HEK293 (cell line): ENCODE measurements around the gene POLR1B.

ENCODE experiments used
- CTCF ChIA-PET: fragments of 350-600 bp; formaldehyde crosslinking; extraction: SDS; loops from one replicate; lab custom pipeline; 2021; ENCODE audit warnings: antibody characterized with exemption; lab: Yijun Ruan, JAX
- POLR2A ChIA-PET: fragments of 300-600 bp; formaldehyde crosslinking; extraction: SDS; loops from one replicate; lab custom pipeline; 2020; ENCODE audit warnings: antibody characterized with exemption, inconsistent platforms; lab: Yijun Ruan, JAX
- H3K27ac ChIP-seq: fragments of 200-500 bp; sonication (Bioruptor generic); 2 replicates; pipeline ENCODE4 v1.5.1; 2014; ENCODE audit warnings: low read depth, low read length, control low read depth, inconsistent platforms; ENCODE audit errors: extremely low read depth
- H3K36me3 ChIP-seq, 2 experiments: fragments of 200-500 bp in 1 of 2; sonication (Bioruptor generic) in 1 of 2; 1 replicate in 1 of 2; 2 replicates in 1 of 2; pipeline ENCODE4 v1.5.1; 2014 to 2017; ENCODE audit warnings: inconsistent platforms in 2 of 2, low read length in 2 of 2; ENCODE audit not compliant: control insufficient read depth in 2 of 2, insufficient read depth in 1 of 2
- H3K4me1 ChIP-seq: fragments of 200-500 bp; sonication (Bioruptor generic); 2 replicates; pipeline ENCODE4 v1.5.1; 2014; ENCODE audit warnings: mild to moderate bottlenecking, low read length, inconsistent platforms; ENCODE audit not compliant: control insufficient read depth, insufficient read depth
- H3K4me3 ChIP-seq: 2 replicates; pipeline ENCODE4 v1.5.1; 2011; ENCODE audit warnings: low read depth, mild to moderate bottlenecking, control low read depth, low read length, moderate library complexity
- H3K9me3 ChIP-seq: fragments of 200-500 bp; sonication (Bioruptor generic); 2 replicates; pipeline ENCODE4 v1.5.1; 2014; ENCODE audit warnings: low read depth, low read length, inconsistent platforms; ENCODE audit not compliant: control insufficient read depth, insufficient read depth
- EGR2 ChIP-seq: fragments of 450-650 bp; formaldehyde crosslinking; IDR thresholded peaks from 2 replicates; pipeline ENCODE4 v1.5.1; 2016; ENCODE audit warnings: low read depth, missing biosample characterization, missing genetic modification characterization
- GLIS2 ChIP-seq: fragments of 450-650 bp; formaldehyde crosslinking; IDR thresholded peaks from 2 replicates; pipeline ENCODE4 v1.5.1; 2016; ENCODE audit warnings: missing biosample characterization, missing genetic modification characterization
- MYNN ChIP-seq: fragments of 450-650 bp; formaldehyde crosslinking; IDR thresholded peaks from 2 replicates; pipeline ENCODE4 v1.5.1; 2016; ENCODE audit warnings: missing biosample characterization, missing genetic modification characterization, borderline replicate concordance
- SCRT2 ChIP-seq: fragments of 450-650 bp; formaldehyde crosslinking; IDR thresholded peaks from 2 replicates; pipeline ENCODE4 v1.5.1; 2016; ENCODE audit warnings: missing biosample characterization, missing genetic modification characterization
- TRIM28 ChIP-seq: IDR thresholded peaks from 2 replicates; pipeline ENCODE4 v1.6.1; 2011; ENCODE audit warnings: low read length, control low read depth, borderline replicate concordance
- ZBTB17 ChIP-seq: fragments of 450-650 bp; formaldehyde crosslinking; IDR thresholded peaks from 2 replicates; pipeline ENCODE4 v1.5.1; 2016; ENCODE audit warnings: missing biosample characterization, missing genetic modification characterization
- ZBTB20 ChIP-seq: fragments of 450-650 bp; formaldehyde crosslinking; IDR thresholded peaks from 2 replicates; pipeline ENCODE4 v1.5.1; 2016; ENCODE audit warnings: missing biosample characterization, missing genetic modification characterization
- ZBTB8A ChIP-seq: fragments of 450-650 bp; formaldehyde crosslinking; IDR thresholded peaks from 2 replicates; pipeline ENCODE4 v1.5.1; 2016; ENCODE audit warnings: missing biosample characterization, missing genetic modification characterization
- ZFHX2 ChIP-seq: fragments of 450-650 bp; formaldehyde crosslinking; conservative IDR thresholded peaks from 2 replicates; pipeline ENCODE4 v1.5.1; 2016; ENCODE audit warnings: missing biosample characterization, missing genetic modification characterization
- ZIC2 ChIP-seq: fragments of 450-650 bp; formaldehyde crosslinking; IDR thresholded peaks from 2 replicates; pipeline ENCODE4 v1.5.1; 2016; ENCODE audit warnings: missing biosample characterization, missing genetic modification characterization
- ZNF10 ChIP-seq: fragments of 450-650 bp; formaldehyde crosslinking; IDR thresholded peaks from 2 replicates; pipeline ENCODE4 v1.5.1; 2017; ENCODE audit warnings: missing biosample characterization, missing genetic modification characterization
- ZNF16 ChIP-seq: fragments of 450-650 bp; formaldehyde crosslinking; IDR thresholded peaks from 2 replicates; pipeline ENCODE4 v1.5.1; 2016; ENCODE audit warnings: low read depth, missing biosample characterization, missing genetic modification characterization
- ZNF174 ChIP-seq: fragments of 450-650 bp; formaldehyde crosslinking; IDR thresholded peaks from 2 replicates; pipeline ENCODE4 v1.5.0; 2017; ENCODE audit warnings: missing biosample characterization, mild to moderate bottlenecking, missing genetic modification characterization
- ZNF223 ChIP-seq: fragments of 450-650 bp; formaldehyde crosslinking; IDR thresholded peaks from 2 replicates; pipeline ENCODE4 v1.5.1; 2016; ENCODE audit warnings: missing biosample characterization, missing genetic modification characterization
- ZNF335 ChIP-seq: fragments of 450-650 bp; formaldehyde crosslinking; conservative IDR thresholded peaks from 2 replicates; pipeline ENCODE4 v1.5.1; 2016; ENCODE audit warnings: missing biosample characterization, missing genetic modification characterization
- ZNF558 ChIP-seq: fragments of 450-650 bp; formaldehyde crosslinking; IDR thresholded peaks from 2 replicates; pipeline ENCODE4 v1.5.1; 2016; ENCODE audit warnings: missing biosample characterization, missing genetic modification characterization
- ZNF701 ChIP-seq: fragments of 450-650 bp; formaldehyde crosslinking; IDR thresholded peaks from 2 replicates; pipeline ENCODE4 v1.5.1; 2016; ENCODE audit warnings: missing biosample characterization, missing genetic modification characterization
- TF ChIP-seq, protein P1 (sequence below): fragments of 450-650 bp; formaldehyde crosslinking; IDR thresholded peaks from 2 replicates; pipeline ENCODE4 v1.5.1; 2016; ENCODE audit warnings: missing biosample characterization, missing genetic modification characterization
- TF ChIP-seq, protein P2 (sequence below): fragments of 450-650 bp; IDR thresholded peaks from 2 replicates; pipeline ENCODE4 v1.5.1; 2018; ENCODE audit warnings: missing biosample characterization, missing genetic modification characterization
- TF ChIP-seq, protein P3 (sequence below): fragments of 450-650 bp; formaldehyde crosslinking; IDR thresholded peaks from 2 replicates; pipeline ENCODE4 v1.5.1; 2016; ENCODE audit warnings: missing biosample characterization, missing genetic modification characterization
- TF ChIP-seq, protein P4 (sequence below): fragments of 450-650 bp; formaldehyde crosslinking; IDR thresholded peaks from 2 replicates; pipeline ENCODE4 v1.5.1; 2016; ENCODE audit warnings: missing biosample characterization, missing genetic modification characterization
- TF ChIP-seq, protein P5 (sequence below): fragments of 450-650 bp; formaldehyde crosslinking; IDR thresholded peaks from 2 replicates; pipeline ENCODE4 v1.5.1; 2016; ENCODE audit warnings: missing biosample characterization, missing genetic modification characterization

Gene POLR1B

DNA sequence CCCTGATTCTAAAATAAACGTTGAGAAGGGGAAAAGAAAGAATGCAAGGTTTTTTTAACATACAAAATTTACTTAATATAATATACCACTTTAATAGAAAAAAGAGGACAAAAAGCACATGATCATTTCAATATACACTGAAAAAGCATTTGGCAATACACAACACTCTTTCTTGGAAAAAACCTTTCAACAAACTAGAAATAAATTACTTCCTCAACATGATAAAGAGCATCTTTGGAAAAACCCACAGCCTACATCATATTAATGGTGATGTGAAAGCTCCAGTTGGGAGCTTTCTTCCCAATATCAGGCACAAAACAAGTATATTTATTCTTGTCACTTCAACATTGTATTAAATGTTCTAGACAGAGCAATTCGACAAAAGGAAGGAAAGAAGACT lies 3.0 kb upstream of the POLR1B start:
- CTCF ChIA-PET: no interaction called here
- H3K27ac ChIP-seq: no peak overlapping the region
- POLR2A ChIA-PET: no interaction called here
- H3K4me1 ChIP-seq: no peaks in the 10 kb centered on the region; the same call in 1 of the 2 replicates
- no peaks in the 10 kb centered on the region for H3K36me3 ChIP-seq
- TF ChIP-seq ZBTB17 (tag by site-specific recombination) (no peak), ZNF16 (no peak), ZFHX2 (tag by site-specific recombination) (no peak)
- TF ChIP-seq, protein P1, sequence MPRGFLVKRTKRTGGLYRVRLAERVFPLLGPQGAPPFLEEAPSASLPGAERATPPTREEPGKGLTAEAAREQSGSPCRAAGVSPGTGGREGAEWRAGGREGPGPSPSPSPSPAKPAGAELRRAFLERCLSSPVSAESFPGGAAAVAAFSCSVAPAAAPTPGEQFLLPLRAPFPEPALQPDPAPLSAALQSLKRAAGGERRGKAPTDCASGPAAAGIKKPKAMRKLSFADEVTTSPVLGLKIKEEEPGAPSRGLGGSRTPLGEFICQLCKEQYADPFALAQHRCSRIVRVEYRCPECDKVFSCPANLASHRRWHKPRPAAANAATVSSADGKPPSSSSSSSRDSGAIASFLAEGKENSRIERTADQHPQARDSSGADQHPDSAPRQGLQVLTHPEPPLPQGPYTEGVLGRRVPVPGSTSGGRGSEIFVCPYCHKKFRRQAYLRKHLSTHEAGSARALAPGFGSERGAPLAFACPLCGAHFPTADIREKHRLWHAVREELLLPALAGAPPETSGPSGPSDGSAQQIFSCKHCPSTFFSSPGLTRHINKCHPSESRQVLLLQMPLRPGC (tag by site-specific recombination): no peak
- no peaks in the 10 kb centered on the region for H3K9me3 ChIP-seq
- H3K4me3 ChIP-seq: no peak overlapping the region

DNA sequence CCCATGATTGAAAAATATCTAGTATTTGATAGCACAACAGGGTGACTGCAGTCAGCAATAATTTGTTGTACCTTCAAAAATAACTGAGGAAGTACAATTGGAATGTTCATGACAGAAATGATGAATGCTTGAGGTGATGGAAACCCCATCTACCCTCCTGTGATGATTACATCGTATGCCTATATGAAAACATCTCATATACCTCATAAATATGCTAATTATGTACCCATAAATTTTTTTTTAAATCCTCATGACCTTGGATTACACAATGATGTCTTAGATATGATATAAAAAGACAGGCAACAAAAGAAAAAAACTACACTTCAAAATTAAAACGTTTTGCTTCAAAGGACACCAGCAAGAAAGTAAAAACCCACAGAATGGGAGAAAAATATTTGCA lies 1.4 kb upstream of the POLR1B start:
- Histone ChIP-seq H3K27ac (no peak overlapping the region), H3K36me3 (peaks cover 1 to 4% of the 10 kb centered on the region in 2 experiments; a peak in 2 of 3 replicates), H3K4me3 (no peak overlapping the region), H3K9me3 (no peaks in the 10 kb centered on the region), H3K4me1 (no peaks in the 10 kb centered on the region; the same call in 1 of the 2 replicates)
- TF ChIP-seq ZNF701 (no peak), ZNF558 (tag by site-specific recombination) (no peak), TRIM28 (no peak), MYNN (tag by site-specific recombination) (no peak), ZNF335 (tag by site-specific recombination) (0 out of 2 replicates have a peak, but pooled peaks have one; percentile 14), ZNF223 (tag by site-specific recombination) (no peak), SCRT2 (no peak)
- TF ChIP-seq, protein P2, sequence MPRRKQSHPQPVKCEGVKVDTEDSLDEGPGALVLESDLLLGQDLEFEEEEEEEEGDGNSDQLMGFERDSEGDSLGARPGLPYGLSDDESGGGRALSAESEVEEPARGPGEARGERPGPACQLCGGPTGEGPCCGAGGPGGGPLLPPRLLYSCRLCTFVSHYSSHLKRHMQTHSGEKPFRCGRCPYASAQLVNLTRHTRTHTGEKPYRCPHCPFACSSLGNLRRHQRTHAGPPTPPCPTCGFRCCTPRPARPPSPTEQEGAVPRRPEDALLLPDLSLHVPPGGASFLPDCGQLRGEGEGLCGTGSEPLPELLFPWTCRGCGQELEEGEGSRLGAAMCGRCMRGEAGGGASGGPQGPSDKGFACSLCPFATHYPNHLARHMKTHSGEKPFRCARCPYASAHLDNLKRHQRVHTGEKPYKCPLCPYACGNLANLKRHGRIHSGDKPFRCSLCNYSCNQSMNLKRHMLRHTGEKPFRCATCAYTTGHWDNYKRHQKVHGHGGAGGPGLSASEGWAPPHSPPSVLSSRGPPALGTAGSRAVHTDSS (tag by site-specific recombination): no peak
- TF ChIP-seq, protein P3, sequence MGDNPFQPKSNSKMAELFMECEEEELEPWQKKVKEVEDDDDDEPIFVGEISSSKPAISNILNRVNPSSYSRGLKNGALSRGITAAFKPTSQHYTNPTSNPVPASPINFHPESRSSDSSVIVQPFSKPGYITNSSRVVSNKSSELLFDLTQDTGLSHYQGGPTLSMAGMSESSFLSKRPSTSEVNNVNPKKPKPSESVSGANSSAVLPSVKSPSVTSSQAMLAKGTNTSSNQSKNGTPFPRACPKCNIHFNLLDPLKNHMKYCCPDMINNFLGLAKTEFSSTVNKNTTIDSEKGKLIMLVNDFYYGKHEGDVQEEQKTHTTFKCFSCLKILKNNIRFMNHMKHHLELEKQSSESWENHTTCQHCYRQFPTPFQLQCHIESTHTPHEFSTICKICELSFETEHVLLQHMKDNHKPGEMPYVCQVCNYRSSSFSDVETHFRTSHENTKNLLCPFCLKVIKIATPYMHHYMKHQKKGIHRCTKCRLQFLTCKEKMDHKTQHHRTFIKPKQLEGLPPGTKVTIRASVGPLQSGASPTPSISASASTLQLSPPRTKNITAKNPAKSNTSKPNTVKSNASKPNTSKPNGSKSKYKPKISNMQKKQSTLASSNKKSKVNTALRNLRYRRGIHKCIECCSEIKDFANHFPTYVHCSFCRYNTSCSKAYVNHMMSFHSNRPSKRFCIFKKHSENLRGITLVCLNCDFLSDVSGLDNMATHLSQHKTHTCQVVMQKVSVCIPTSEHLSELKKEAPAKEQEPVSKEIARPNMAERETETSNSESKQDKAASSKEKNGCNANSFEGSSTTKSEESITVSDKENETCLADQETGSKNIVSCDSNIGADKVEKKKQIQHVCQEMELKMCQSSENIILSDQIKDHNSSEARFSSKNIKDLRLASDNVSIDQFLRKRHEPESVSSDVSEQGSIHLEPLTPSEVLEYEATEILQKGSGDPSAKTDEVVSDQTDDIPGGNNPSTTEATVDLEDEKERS (tag by site-specific recombination): no peak
- CTCF ChIA-PET: no interaction called here
- POLR2A ChIA-PET: interaction anchor here (0.6 kb wide), 1 partner anchor 79 kb away, joined by 3 read pairs; no protein-coding TSS in a partner anchor

DNA sequence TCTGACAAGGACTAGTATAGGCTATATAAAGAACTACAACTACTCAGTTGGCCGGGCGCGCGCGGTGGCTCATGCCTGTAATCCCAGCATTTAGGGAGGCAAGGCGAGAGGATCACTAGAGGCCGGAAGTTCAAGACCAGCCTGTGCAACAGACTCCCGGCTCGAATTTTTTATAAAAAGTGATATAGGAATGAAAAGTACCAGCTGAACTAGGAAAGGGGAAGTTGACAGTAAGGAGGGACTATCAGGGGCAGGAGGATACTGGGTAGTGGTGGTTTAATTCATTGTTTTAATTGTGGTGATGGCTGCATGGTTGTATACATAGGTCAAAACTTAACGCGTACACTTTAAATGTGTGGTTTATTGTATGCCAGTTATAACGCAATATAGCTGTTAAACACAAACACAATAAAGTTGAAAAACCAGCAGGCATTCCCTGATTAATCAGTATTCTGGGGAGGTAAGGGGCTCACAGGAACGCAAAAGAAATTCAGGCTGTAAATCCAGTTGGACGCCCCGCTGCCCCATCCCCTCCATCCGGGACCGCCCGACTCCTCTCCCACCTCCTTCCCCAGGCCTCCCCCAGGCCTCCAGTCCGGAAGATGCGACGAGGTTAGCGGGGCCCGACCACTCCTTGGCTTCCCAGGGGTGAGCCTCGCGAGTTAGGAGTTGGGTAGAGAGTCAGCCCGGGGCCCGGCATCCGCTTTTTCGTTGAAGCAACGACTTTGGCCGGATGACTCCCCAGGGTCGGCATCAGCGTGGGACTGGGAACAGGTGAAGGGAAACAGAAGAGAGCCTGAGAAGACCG lies 746 bp upstream of the POLR1B start:
- CTCF ChIA-PET: no interaction called here
- POLR2A ChIA-PET: no interaction called here
- peak overlapping the region; percentile 87 for H3K4me3 ChIP-seq
- TF ChIP-seq EGR2 (peak; percentile 17), GLIS2 (tag by site-specific recombination) (0 out of 2 replicates have a peak, but pooled peaks have one; percentile 14), ZBTB20 (peak; percentile 91), ZBTB8A (tag by site-specific recombination) (peak; percentile 31), ZNF174 (tag by site-specific recombination) (no peak), ZIC2 (tag by site-specific recombination) (peak; percentile 50), ZNF10 (tag by site-specific recombination) (peak; percentile 83)
- TF ChIP-seq, protein P4, sequence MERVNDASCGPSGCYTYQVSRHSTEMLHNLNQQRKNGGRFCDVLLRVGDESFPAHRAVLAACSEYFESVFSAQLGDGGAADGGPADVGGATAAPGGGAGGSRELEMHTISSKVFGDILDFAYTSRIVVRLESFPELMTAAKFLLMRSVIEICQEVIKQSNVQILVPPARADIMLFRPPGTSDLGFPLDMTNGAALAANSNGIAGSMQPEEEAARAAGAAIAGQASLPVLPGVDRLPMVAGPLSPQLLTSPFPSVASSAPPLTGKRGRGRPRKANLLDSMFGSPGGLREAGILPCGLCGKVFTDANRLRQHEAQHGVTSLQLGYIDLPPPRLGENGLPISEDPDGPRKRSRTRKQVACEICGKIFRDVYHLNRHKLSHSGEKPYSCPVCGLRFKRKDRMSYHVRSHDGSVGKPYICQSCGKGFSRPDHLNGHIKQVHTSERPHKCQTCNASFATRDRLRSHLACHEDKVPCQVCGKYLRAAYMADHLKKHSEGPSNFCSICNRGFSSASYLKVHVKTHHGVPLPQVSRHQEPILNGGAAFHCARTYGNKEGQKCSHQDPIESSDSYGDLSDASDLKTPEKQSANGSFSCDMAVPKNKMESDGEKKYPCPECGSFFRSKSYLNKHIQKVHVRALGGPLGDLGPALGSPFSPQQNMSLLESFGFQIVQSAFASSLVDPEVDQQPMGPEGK (tag by site-specific recombination): peak; percentile 80
- TF ChIP-seq, protein P5, sequence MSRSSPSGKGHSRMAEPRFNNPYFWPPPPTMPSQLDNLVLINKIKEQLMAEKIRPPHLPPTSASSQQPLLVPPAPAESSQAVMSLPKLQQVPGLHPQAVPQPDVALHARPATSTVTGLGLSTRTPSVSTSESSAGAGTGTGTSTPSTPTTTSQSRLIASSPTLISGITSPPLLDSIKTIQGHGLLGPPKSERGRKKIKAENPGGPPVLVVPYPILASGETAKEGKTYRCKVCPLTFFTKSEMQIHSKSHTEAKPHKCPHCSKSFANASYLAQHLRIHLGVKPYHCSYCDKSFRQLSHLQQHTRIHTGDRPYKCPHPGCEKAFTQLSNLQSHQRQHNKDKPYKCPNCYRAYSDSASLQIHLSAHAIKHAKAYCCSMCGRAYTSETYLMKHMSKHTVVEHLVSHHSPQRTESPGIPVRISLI (tag by site-specific recombination): 0 out of 2 replicates have a peak, but pooled peaks have one; percentile 34

More for the DNA sequence above, 746 bp upstream of the POLR1B start:
- Histone ChIP-seq H3K9me3 (no peaks in the 10 kb centered on the region), H3K27ac (peak overlapping the region; percentile 85), H3K4me1 (no peaks in the 10 kb centered on the region; the same call in 1 of the 2 replicates), H3K36me3 (peaks cover 5 to 6% of the 10 kb centered on the region in 2 experiments; a peak in 2 of 3 replicates)
